ENCODE results near the gene ECPAS. TPM values are rescaled to one million over a fixed set of nuclear protein-coding genes. Genes with fewer than 3 reads are reported as not detected.
"Not testable (repeated sequence)": the region's sequence is repeated elsewhere in the genome, so short reads cannot be mapped to it uniquely, and the experiment has no call there.

The ECPAS gene
- total and polyA plus RNA-seq, 7 experiments from 2014 or later = 6.8 to 86.1 (median 49.1) TPM

DNA sequence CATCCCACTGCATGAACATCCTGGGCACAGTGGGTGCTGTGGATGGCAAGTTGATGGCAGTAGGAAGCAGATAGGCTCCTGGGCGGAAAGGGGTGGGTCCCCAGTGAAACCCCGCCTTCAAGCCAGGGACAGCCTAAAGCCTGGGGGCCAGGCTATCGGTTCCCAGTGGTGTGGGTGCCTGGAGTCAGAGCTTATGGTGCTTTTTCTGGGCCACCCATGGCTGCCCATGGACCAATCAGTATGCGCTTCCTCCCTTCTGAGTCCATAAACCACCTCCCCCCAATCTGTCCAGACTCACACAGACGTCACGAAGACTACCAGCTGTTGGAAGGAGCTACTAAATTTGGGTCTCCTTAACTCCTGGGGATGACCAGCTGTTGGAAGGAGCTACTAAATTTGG, 17.5 kb upstream of the ECPAS start:
- intact Hi-C loops (cut with micrococcal nuclease) = no loop called here
- Histone ChIP-seq H3K9me3 (ENCODE audit: control insufficient read depth in 2 of 3, low read length in 3 of 3) (no peaks in the 10 kb centered on the region), H3K27ac (ENCODE audit: low read depth, low read length) (no peak overlapping the region), H3K4me1 (ENCODE audit: control insufficient read depth in 2 of 2, insufficient read depth in 2 of 2, low read length in 2 of 2) (no peaks in the 10 kb centered on the region), H3K4me3 (ENCODE audit: low read length) (no peak overlapping the region), H3K27me3 (ENCODE audit: control insufficient read depth in 2 of 2, insufficient read depth in 2 of 2, low read length in 2 of 2) (no peaks in the 10 kb centered on the region), H3K36me3 (ENCODE audit: control insufficient read depth in 2 of 3, insufficient read depth in 3 of 3, low read length in 3 of 3) (no peaks in the 10 kb centered on the region)
- peaks cover 0 to 8% (median 3%) of the 10 kb centered on the region in 5 donors for H3K27me3 Mint-ChIP-seq
- CTCF ChIA-PET = no interaction called here
- DNase-seq = no peak
- ATAC-seq = no peak
- no peak overlapping the region for H3K27ac Mint-ChIP-seq
- H3K4me1 Mint-ChIP-seq = no peaks in the 10 kb centered on the region
- H3K9me3 Mint-ChIP-seq = no peaks in the 10 kb centered on the region
- POLR2A ChIA-PET = no interaction called here
- no peaks in the 10 kb centered on the region for H3K36me3 Mint-ChIP-seq
- no peak overlapping the region for H3K4me3 Mint-ChIP-seq

DNA sequence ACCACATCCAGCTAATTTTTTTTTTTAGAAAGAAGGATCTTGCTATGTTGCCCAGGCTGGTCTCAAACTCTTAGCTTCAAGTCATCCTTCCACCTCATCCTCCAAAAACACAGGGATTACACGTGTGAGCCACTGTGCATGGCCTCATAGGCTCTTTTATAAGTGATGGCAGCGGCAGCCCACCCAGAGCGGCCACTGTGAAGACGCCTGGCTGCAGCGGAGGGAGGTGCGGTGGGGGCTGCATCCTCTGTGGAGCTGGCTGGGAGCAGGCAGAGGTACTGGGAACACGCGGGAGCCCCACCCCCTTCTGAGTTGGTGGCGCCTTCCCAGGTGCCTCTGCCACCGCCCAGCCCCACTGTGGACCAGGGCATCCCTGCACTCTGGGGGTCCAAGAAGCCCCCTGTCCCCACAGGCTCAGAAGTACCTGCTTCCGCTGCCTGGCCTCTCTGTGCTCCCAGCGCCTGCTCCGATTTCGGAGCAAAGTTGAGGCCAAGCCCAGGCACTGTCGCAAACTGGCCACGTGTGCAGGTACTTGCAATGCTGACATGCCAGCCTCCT, 16.9 kb upstream of the ECPAS start:
- no peaks in the 10 kb centered on the region for H3K9me3 Mint-ChIP-seq
- Histone ChIP-seq H3K4me1 (ENCODE audit: control insufficient read depth in 2 of 2, insufficient read depth in 2 of 2, low read length in 2 of 2) (no peaks in the 10 kb centered on the region), H3K9me3 (ENCODE audit: control insufficient read depth in 2 of 3, low read length in 3 of 3) (no peaks in the 10 kb centered on the region), H3K36me3 (ENCODE audit: control insufficient read depth in 2 of 3, insufficient read depth in 3 of 3, low read length in 3 of 3) (no peaks in the 10 kb centered on the region), H3K4me3 (ENCODE audit: low read length) (no peak overlapping the region), H3K27ac (ENCODE audit: low read depth, low read length) (no peak overlapping the region), H3K27me3 (ENCODE audit: control insufficient read depth in 2 of 2, insufficient read depth in 2 of 2, low read length in 2 of 2) (no peaks in the 10 kb centered on the region)
- H3K27me3 Mint-ChIP-seq = peaks cover 0 to 8% (median 3%) of the 10 kb centered on the region in 5 donors
- no peaks in the 10 kb centered on the region for H3K4me1 Mint-ChIP-seq
- intact Hi-C loops (cut with micrococcal nuclease) = no loop called here
- H3K4me3 Mint-ChIP-seq = no peak overlapping the region
- ATAC-seq = no peak
- DNase-seq = no peak
- no peak overlapping the region for H3K27ac Mint-ChIP-seq
- POLR2A ChIA-PET = no interaction called here
- CTCF ChIA-PET = no interaction called here
- H3K36me3 Mint-ChIP-seq = no peaks in the 10 kb centered on the region

DNA sequence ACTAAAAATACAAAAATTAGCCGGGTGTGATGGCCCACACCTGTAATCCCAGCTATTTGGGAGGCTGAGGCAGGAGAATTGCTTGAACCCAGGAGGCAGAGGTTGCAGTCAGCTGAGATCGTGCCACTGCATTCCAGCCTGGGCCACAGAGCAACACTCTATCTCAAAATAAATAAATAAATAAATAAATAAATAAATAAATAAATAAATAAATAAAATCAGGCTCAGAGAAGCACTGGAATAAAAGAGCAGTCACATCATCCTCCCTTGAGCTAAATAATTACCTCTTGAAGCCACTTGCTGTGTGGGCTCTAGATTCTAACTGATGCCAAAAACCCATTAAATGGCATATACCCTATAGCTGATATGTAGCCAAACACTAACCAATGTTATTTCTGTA, 13.0 kb upstream of the ECPAS start:
- ATAC-seq; H3K4me3 Mint-ChIP-seq; CTCF ChIA-PET; H3K36me3 Mint-ChIP-seq; H3K4me1 Mint-ChIP-seq; H3K36me3 ChIP-seq (ENCODE audit: control insufficient read depth in 2 of 3, insufficient read depth in 3 of 3, low read length in 3 of 3); DNase-seq; H3K9me3 Mint-ChIP-seq; H3K27me3 ChIP-seq (ENCODE audit: control insufficient read depth in 2 of 2, insufficient read depth in 2 of 2, low read length in 2 of 2); H3K9me3 ChIP-seq (ENCODE audit: control insufficient read depth in 2 of 3, low read length in 3 of 3); H3K4me3 ChIP-seq (ENCODE audit: low read length); intact Hi-C loops (cut with micrococcal nuclease); H3K4me1 ChIP-seq (ENCODE audit: control insufficient read depth in 2 of 2, insufficient read depth in 2 of 2, low read length in 2 of 2); H3K27ac Mint-ChIP-seq; H3K27ac ChIP-seq (ENCODE audit: low read depth, low read length); POLR2A ChIA-PET: not testable (repeated sequence)
- peaks cover 0 to 13% (median 5%) of the 10 kb centered on the region in 5 donors for H3K27me3 Mint-ChIP-seq

DNA sequence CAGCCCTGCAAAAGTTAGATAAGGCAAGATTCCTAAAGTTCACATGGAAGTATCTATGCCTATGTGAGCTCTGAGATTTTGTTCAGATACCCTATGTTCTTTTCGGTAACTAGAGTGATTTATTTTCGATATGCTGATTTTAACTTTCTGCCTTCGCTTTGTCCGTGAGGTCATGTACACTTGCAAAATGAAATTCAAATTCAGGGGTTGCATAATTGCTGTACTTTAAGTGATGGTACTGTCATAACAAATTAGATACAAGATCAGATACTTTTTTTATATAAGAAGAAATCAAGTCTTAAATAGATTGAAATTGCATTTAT, 350 bp upstream of the ECPAS start:
- H3K4me3 Mint-ChIP-seq = peak overlapping the region; percentile 69 to 93 (median 88)
- no peaks in the 10 kb centered on the region for H3K9me3 Mint-ChIP-seq
- peaks cover 14 to 30% (median 27%) of the 10 kb centered on the region in 7 donors for H3K4me1 Mint-ChIP-seq
- H3K36me3 Mint-ChIP-seq = peaks cover 0 to 4% (median 0%) of the 10 kb centered on the region in 5 donors
- peaks cover 0 to 8% of the 10 kb centered on the region in 2 donors for H3K4me1 ChIP-seq (ENCODE audit: control insufficient read depth in 2 of 2, insufficient read depth in 2 of 2, low read length in 2 of 2)
- H3K9me3 ChIP-seq (ENCODE audit: control insufficient read depth in 2 of 3, low read length in 3 of 3) = no peaks in the 10 kb centered on the region
- DNase-seq (no peak), ATAC-seq (no peak)
- CTCF ChIA-PET = no interaction called here
- peaks cover 0 to 14% (median 5%) of the 10 kb centered on the region in 5 donors for H3K27me3 Mint-ChIP-seq
- peak overlapping the region; percentile 66 for H3K4me3 ChIP-seq (ENCODE audit: low read length)
- POLR2A ChIA-PET = interaction anchor here (1.4 kb wide), 1 partner anchor 147 kb away, joined by 3 read pairs; the partner anchor contains the start of gene DNAJC25
- H3K27me3 ChIP-seq (ENCODE audit: control insufficient read depth in 2 of 2, insufficient read depth in 2 of 2, low read length in 2 of 2) = no peaks in the 10 kb centered on the region
- H3K27ac ChIP-seq (ENCODE audit: low read depth, low read length) = peak overlapping the region; percentile 74
- H3K27ac Mint-ChIP-seq = peak overlapping the region; percentile 60 to 92 (median 85)
- peaks cover 0 to 4% (median 0%) of the 10 kb centered on the region in 3 experiments for H3K36me3 ChIP-seq (ENCODE audit: control insufficient read depth in 2 of 3, insufficient read depth in 3 of 3, low read length in 3 of 3)
- intact Hi-C loops (cut with micrococcal nuclease) = loop anchor here (1.0 to 10.0 kb wide), 16 partner anchors 41 to 1668 kb away; partner anchors contain the start of genes KIAA1958 (in 2 of the 2), PTGR1 (in 2 of the 2), INIP (in 1 of the 2) and PTBP3 (in 1 of the 2)

DNA sequence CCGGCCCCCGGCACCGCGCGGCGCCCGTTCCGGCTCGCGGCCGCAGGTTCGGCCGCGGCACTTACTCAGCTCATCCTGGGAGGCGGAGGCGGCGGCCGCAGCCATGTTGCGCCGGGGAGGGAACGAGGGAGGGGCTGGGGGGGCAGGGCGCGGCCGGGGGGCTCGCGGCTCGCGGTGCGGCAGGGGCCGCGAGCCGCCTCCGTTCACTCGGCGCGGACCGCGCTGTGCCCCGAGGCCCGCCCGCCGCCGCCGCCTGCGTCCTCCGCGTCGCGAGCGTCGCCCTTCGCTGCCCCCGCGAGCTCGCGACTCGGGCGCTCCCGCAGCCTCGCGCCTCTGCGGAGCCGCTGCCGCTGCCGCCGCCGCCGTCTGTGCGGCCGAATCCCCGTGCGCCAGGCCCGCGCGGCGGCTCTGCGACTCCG, 735 bp downstream of the ECPAS start:
- Mint-ChIP-seq H3K27me3 (peaks cover 0 to 12% (median 5%) of the 10 kb centered on the region in 5 donors), H3K9me3 (no peaks in the 10 kb centered on the region), H3K4me1 (peaks cover 19 to 36% (median 31%) of the 10 kb centered on the region in 7 donors), H3K36me3 (peaks cover 0 to 7% (median 0%) of the 10 kb centered on the region in 5 donors), H3K4me3 (peak overlapping the region in 3 of 10 donors; percentile 16 to 85 (median 43)), H3K27ac (peak overlapping the region in 1 of 9 donors; percentile 33)
- intact Hi-C loops (cut with micrococcal nuclease) = loop anchor here (1.0 to 10.0 kb wide), 17 partner anchors 42 to 1927 kb away; partner anchors contain the start of genes PTGR1 (in 2 of the 2), C9orf43 (in 1 of the 2), CDC26 (in 1 of the 2) and DNAJC25 (in 1 of the 2)
- ATAC-seq = peak; percentile 64
- ChIA-PET POLR2A (interaction anchor here (0.9 to 2.4 kb wide), 6 partner anchors 40 to 179 kb away, joined by 3 to 11 read pairs (median 4); partner anchors contain the start of genes DNAJC25, GNG10 and ZNF483), CTCF (no interaction called here)
- H3K36me3 ChIP-seq (ENCODE audit: control insufficient read depth in 2 of 3, insufficient read depth in 3 of 3, low read length in 3 of 3) = peaks cover 0 to 4% (median 0%) of the 10 kb centered on the region in 3 experiments
- H3K27me3 ChIP-seq (ENCODE audit: control insufficient read depth in 2 of 2, insufficient read depth in 2 of 2, low read length in 2 of 2) = no peaks in the 10 kb centered on the region
- DNase-seq = peak in 5 of 9 donors; percentile 41 to 55 (median 44)
- peaks cover 0 to 8% of the 10 kb centered on the region in 2 donors for H3K4me1 ChIP-seq (ENCODE audit: control insufficient read depth in 2 of 2, insufficient read depth in 2 of 2, low read length in 2 of 2)
- H3K9me3 ChIP-seq (ENCODE audit: control insufficient read depth in 2 of 3, low read length in 3 of 3) = no peaks in the 10 kb centered on the region
- H3K4me3 ChIP-seq (ENCODE audit: low read length) = no peak overlapping the region
- peak overlapping the region; percentile 74 for H3K27ac ChIP-seq (ENCODE audit: low read depth, low read length)

DNA sequence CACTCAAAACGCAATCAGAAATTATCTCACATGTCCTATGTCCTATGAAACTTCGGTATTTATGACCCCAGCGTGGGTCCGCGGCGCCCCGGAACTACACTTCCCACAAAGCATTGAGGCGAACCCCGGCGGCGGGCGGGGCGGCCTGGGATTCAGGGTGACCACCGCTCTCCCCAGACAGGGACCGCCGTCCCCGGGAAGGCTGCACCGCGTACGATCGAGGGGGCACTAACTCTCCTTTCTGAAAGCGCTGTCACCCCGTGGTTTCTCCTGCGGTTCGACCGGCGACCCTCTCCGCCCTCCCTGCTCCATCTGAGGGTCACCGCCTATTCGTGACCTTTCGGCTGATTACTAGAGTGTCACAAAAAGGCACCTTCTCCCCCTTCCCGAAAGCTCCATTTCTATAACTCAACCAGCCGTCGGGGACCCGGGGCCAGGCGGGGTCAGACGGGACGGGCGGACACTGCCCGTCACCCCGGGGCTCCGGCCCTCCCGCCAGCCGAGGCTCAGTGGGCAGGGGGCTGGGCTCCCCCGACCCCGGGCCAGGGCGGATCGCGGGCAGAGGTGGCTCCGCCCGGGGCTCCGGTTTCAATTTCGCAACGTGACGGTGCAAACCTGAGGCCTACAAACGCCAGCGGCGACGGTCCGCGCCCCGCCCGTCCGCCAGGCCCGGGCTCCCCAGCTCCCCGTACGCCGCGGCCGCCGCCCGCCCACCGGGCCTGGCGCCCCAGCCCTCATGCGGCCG, 1.3 kb downstream of the ECPAS start:
- H3K4me3 ChIP-seq (ENCODE audit: low read length) = peak overlapping the region; percentile 93
- DNase-seq (peak; percentile 47 to 70 (median 54)), ATAC-seq (peak; percentile 60)
- no peaks in the 10 kb centered on the region for H3K9me3 ChIP-seq (ENCODE audit: control insufficient read depth in 2 of 3, low read length in 3 of 3)
- H3K4me3 Mint-ChIP-seq = peak overlapping the region; percentile 80 to 91 (median 86)
- H3K4me1 Mint-ChIP-seq = peaks cover 19 to 36% (median 32%) of the 10 kb centered on the region in 7 donors
- peak overlapping the region; percentile 78 for H3K27ac ChIP-seq (ENCODE audit: low read depth, low read length)
- no peaks in the 10 kb centered on the region for H3K9me3 Mint-ChIP-seq
- no peaks in the 10 kb centered on the region for H3K27me3 ChIP-seq (ENCODE audit: control insufficient read depth in 2 of 2, insufficient read depth in 2 of 2, low read length in 2 of 2)
- intact Hi-C loops (cut with micrococcal nuclease) = loop anchor here (1.0 to 10.0 kb wide), 17 partner anchors 42 to 1928 kb away; partner anchors contain the start of genes DNAJC25 (in 2 of the 2), PTGR1 (in 2 of the 2), C9orf43 (in 1 of the 2) and CDC26 (in 1 of the 2)
- CTCF ChIA-PET = interaction anchor here (0.6 to 0.7 kb wide), 2 partner anchors 103 to 631 kb away, joined by 3 read pairs; no protein-coding TSS in a partner anchor
- POLR2A ChIA-PET = interaction anchor here (0.9 to 2.4 kb wide), 5 partner anchors 41 to 180 kb away, joined by 3 to 11 read pairs (median 4); partner anchors contain the start of genes GNG10 and ZNF483
- H3K4me1 ChIP-seq (ENCODE audit: control insufficient read depth in 2 of 2, insufficient read depth in 2 of 2, low read length in 2 of 2) = peaks cover 0 to 8% of the 10 kb centered on the region in 2 donors
- peaks cover 0 to 7% (median 0%) of the 10 kb centered on the region in 5 donors for H3K36me3 Mint-ChIP-seq
- H3K27ac Mint-ChIP-seq = peak overlapping the region; percentile 52 to 88 (median 82)
- peaks cover 0 to 4% (median 0%) of the 10 kb centered on the region in 3 experiments for H3K36me3 ChIP-seq (ENCODE audit: control insufficient read depth in 2 of 3, insufficient read depth in 3 of 3, low read length in 3 of 3)
- H3K27me3 Mint-ChIP-seq = peaks cover 0 to 11% (median 3%) of the 10 kb centered on the region in 5 donors

All from naive thymus-derived CD4-positive, alpha-beta T cell (primary cell).